Activated CD4-positive, CD25-positive, alpha-beta regulatory T cell treated with anti-CD3 and anti-CD28 coated beads, Interleukin-2, amount 50 U/mL, for 16 hours (primary cell): ENCODE results near the gene RNF183.

Experiments used
- DNase-seq: peaks from one replicate; pipeline ENCODE4 v3.0.0-alpha.2; 2020; ENCODE audit warnings: low read depth, low spot score

The RNF183 gene, protein sequence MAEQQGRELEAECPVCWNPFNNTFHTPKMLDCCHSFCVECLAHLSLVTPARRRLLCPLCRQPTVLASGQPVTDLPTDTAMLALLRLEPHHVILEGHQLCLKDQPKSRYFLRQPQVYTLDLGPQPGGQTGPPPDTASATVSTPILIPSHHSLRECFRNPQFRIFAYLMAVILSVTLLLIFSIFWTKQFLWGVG

DNA sequence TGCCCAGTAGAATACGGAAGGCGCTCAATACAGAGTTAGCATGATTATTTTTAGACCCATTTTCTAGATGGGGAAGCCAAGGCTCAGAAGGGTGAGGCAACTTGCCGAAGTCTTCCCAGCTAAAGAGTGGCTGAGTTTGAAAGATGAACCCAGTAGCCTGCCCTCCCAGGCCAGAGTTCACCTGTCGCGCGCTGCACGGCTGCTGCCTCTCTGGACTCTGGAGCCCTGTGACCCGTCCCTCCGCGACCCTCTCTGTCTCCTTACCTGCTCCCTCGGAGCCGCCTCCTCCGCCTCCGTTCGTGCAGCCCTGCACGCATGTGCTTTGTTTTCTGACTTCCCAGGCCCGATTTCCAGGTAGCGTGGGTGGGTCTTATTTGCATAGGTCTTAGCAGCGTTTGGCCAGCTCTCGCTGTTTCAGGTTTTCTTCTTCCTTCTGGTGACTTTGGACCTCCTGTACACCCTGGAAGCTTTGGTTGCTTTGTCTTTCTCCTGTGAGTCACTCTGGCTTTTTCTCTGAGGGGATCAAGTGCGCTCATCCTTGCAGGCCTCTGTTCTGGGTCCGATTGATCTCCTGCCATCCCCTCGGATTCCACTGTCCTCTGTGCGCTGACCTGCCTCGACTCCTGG, at the start of gene RNF183:
Gene RNF183 (minus strand): TSS at position 585 of the 627 bp plus-strand sequence. CDS start 5,192 bp downstream, outside the sequence.
- DNase-seq, result no peak

DNA sequence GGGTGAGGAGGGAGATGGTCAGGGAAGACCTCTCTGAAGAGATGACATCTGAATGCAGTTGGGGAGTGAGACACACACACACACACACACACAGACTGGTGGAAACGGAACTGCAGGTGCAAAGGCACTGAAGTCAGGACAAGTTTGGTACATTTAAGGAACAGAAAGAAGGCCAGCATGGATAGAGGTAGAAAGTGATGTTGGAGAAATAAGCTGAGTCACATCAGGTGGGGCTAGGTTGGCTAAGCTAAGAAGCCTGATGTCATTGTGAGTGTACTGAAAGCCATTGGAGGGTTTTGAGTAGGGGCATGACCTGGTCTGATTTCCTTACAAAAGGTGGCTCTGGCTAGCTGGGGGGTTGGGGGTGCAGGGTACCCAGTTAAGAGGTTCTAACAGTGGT, 49.2 kb upstream of the RNF183 start:
- no peak for DNase-seq

DNA sequence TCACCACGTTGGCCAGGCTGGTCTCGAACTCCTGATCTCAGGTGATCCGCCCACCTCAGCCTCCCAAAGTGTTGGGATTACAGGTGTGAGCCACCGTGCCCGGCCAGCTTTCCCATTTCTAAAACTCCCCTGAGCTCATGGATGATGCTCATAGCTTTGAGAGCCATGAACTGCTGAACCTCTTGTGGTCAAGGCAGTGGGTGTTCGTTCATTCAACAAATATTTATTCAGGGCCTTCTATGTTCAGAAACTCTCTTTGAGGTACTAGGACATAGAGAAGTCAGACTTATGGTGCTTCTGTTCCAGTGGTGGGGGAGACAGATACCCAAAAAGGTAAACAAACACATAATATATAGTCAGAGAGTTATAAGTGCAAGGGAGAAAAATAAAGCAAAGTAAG, 48.8 kb upstream of the RNF183 start:
- DNase-seq, result no peak

DNA sequence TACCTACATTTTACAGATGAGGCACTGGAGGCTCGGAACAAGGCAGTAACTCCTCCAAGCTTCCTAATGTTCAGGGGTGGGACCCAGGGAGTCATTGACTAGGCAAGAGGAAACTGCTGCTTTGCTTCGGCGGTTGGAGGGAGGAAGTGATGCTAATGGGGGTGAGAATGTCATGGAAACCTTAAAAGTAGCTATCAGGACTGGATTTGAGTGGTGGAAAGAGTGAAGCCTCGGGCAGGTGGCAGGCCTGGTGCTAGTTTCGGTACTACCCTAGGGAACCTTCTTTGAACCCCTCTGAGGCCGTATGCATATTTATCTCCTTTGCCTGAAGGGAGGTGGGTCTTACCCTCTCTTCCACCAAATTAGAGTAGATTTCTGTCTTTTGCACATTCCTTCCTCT, 47.8 kb upstream of the RNF183 start:
- no peak for DNase-seq

DNA sequence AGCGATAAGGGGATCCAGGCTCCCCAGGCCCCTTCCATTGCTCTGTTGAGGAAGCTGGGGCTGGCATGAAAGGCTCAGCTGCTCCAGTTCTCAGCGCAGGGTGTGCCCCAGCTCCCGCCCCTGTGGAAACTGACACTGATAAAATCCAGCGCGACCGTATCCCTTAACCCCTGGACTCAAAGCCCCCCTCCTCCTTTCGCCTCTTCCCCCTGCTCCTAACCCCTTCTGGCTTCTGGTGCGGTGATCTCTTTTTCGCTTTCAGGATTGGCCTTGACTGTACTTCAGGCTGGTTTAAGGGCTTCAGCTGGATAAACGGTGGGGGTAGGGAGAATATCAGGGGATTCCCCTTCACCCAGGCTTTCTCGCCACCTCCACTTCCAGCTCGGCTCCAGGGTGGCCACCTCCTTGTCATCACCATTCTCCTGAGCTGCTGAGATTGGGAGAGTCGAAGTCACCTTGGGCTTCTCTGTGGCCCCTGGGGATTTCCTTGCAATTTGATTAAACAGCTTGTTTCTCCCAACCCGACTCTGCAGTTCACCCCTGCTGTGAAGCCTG, 47.0 kb upstream of the RNF183 start:
- DNase-seq, result no peak

DNA sequence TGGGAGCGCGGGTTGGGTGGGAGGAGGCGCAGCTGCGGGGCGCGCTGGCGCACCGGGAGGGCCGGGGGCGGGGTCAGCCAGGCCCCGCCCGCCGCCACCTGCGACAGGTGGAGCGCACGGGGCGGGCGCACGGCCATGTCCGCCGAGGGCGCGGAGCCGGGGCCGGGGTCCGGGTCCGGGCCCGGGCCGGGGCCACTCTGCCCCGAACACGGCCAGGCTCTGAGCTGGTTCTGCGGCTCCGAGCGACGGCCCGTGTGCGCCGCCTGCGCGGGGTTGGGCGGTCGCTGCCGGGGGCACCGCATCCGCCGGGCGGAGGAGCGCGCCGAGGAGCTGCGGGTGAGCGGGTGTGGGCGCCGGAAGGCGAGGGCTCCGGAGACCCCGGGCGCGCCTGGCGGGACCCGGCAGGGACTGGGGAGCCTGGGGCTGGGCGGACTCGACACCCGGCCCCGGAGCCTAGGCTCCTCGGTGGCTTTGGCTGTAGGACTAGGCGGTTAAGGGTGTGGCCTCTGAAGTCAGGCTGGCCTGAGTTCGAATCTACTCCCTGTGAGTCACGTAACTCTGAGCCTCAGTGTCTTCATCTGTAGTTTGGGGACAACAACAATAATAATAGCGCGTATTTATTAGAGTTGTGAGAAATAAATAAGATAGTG, 46.4 kb upstream of the RNF183 start, which contains the start of gene BSPRY:
Gene BSPRY (plus strand): TSS at position 97 of the 650 bp plus-strand sequence. CDS start 39 bp downstream, at position 136.
- DNase-seq, result no peak

DNA sequence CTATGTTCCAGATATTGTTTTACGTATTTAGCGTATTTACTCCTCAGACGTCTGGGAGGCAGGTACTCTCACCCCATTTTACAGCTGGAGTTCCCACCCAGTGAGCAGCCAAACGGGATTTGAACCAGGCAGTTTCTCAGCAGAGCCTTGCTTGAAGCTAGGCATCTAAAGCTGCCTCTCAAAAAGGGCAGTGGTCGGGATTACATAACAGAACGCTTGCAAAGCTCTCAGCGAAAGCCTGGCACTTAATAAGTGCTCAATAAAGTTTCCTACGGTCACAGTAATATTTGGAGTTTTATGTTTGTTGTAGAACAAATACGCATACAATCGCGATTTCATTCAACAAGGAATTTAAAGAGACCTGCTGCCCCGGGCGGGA, 45.9 kb upstream of the RNF183 start:
- DNase-seq, result no peak

DNA sequence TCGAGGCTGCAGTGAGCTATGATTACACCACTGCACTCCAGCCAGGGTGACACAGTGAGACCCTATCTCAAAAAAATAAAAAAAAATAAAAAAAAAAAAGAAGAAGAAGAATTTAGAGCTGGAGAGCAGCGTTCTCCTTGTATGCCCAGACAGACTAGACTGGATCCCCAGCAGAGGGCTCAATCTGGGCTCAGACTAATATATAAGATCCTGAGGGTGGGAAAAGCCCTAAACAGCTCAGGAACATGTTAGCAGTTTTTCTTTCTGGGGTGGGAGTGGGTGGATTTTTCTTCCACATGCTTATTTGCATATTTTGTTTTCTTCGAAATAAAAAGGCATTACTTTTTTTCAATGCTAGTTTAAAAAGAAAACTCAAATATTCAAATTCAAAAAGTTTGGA, 45.3 kb upstream of the RNF183 start:
- no peak for DNase-seq

DNA sequence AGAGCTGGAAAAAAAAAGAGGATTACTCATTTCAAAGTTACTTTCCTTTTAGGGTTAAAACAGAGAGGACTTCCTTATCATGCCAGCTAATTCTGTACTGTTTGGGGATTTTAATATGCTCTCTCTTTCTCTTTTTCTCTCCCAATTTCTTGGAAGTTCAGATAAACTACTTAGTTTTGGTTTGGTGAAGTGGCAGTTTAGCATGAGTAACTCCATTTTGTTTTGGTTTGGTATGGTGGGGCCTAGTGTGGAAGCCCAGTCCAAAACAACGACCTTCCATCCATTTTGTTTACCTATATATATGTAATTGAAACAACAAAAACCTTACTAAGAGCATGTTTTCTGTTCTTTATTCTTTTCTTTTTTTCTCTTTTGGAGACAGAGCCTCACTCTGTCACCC, 42.5 kb upstream of the RNF183 start:
- no peak for DNase-seq

DNA sequence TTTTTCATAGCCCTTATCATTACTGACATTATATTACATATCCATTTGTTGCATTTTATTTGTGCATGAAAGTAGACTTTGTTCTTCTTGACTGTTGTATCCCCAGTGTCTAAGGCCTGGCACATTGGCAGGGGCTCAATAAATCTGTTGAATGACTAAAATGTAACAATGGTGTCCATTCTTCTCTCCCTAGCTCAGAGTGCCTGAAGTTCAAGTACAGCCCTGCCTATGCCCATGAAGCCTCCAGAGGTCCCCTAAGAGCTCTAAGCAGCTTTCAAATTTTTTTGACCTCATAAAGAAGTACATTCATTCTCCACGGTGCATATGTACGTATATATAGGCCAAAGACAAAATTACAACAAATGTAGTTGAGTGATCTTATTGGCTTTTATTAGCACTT, 42.0 kb upstream of the RNF183 start:
- no peak for DNase-seq

DNA sequence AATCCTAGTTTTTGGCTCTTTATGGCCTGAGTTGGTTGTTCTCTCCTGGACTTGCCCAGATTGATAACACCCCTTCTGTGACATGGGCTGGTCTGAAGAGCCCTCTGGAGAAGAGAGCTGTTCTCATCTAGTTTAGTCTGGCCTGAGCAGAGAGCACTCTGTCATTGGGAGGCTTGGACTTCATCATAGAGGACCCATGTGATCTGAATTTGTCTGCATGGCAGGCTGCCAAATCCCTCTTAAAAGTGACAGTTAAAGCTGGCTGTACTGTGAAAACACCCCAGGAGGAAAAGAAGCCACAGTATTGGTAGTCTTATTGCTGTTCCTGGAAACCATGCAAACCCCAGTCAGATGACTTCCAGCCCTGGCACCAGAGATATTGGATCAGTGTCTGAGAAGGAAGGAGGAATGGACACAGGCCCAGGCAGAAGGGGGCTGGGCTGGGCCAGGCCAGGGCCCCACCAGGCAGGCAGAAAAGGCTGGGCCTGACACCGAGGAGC, 40.6 kb upstream of the RNF183 start:
- DNase-seq, result no peak

DNA sequence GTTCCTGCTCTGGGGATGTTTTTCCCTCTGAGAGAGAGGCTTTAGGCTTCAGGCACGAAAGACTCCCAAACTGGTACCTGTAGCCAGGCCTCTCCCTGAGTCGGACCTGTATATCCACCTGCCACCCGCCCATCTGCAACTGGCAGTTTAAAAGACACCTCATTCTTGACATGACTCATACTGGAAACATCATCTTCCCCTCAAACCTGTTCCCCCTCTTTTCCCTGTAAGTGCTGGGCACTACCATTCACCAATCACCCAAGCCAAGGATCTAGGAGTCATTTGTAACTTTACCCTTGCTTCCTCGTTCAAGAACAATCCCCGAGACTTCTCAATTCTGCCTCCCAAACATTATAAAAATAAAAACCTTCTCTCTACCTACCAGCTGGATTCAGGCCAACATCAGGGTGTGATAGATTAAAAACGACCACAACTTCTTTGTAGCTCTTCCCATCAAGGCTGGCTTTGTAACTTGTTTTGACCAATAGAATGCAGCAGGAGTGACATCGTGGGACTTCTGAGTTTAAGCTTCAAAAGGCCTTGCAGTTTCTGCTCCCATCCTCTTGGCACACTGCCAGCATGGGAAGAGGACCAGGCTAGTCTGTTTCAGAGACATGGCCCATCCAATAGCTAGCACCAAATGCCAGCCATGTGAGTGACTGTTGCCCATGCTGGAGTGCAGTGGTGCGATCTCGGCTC, 38.7 kb upstream of the RNF183 start:
- DNase-seq, result no peak

DNA sequence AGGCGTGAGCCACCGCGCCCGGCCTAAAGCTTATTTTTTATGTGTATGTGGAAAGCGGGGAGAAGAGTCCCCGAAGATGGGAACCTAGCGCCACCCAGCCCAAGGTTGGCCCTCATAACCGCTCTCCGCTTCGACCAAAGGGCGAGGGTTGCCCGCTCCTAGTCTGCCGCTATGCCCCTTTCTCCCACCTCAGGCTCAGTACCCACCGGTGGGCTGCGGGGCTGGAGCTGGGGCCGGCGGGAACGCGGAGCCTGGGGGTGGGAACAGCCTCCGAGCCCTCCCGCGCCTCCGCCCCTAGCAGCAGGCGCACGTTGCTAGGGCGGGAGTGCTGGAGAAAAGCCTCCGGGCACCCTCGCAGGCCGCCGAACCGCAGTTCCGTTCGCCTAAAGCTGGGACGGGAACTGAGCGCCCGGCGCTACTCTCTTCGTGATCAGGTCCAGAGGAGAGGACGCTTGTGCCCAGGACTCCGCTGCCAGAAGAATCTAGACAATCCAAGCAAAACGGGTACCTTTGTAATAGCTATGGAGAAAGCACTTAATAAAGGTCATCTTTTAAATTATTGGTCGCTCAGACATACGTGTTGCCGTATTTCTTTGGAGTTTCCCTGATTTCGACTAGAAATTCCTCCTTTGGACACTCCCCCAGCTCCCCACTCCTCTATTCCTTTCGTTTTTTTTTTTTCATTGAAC, 37.0 kb upstream of the RNF183 start, which contains the start of gene WDR31:
Gene WDR31 (minus strand): TSS at position 265 of the 689 bp plus-strand sequence. CDS start 8,253 bp downstream, outside the sequence.
- peak; percentile 58 for DNase-seq

DNA sequence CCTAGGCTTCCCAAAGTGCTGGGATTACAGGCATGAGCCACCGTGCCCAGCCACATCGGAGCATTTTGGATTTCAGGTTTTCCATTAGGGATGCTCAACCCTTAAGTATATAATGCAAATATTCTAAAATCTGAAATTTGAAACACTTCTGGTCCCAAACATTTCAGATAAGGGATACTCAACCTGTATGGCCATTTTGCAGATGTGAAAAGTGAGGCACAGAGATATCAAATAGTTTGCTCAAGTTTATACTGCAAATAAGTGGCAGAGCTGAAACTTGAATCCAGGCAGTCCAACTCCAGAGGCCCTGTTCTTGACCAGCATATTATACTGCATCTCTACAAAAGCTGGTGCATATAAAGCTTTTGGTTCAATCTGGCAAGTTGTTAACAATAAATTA, 34.5 kb upstream of the RNF183 start:
- no peak for DNase-seq

DNA sequence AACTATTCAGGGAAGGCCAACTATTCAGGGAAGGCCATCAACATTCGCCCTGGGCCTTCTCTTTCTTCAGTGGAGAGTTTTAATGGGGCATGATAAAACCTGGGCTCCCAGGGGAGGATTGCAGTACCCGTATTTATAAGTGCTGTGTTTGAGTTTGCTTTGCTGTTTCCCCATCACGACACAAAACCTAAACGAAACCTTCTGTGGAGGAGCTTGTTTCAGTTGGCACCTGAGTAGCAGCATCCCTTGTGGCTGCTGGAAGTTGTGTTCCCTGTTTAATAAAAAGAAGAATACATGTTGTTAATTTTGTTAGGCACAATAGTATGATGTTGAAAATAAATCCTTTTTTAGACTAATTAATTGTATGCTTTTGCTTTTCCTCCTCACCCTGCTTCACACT, 28.6 kb upstream of the RNF183 start:
- no peak for DNase-seq

DNA sequence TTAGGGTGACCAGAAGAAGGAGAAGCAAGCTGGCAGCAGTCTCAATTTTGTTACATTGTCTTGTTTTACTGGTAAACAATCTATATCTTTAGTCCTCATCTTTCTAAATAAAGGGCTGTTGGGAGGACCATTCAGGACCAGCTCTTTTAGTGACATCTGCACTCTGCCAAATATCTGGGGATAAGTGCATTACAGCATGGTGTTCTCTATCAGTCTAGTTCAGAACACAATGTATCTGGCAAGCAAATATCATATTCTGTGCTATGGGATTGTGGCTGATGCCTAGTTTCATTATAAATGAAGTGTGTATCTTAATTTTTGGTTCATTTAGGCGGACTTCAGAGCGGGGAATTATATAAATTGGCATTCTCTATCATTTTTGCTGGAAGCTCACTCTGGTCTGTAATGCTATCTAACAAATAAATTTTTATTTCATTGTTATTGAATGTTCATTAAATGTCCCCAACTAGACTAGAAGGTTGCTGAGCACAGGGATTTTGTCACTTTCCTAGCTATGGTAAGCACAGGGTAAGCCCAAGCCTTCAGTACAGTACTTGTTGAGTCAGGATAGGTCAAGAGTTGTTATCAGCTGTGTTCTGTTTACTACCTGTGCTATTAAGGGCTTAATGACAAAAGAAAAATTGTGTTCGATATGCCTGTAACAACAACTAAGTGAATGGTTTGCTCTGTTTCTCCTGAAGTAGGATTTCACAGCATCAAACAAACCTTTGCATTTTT, 25.0 kb upstream of the RNF183 start:
- DNase-seq, result no peak

DNA sequence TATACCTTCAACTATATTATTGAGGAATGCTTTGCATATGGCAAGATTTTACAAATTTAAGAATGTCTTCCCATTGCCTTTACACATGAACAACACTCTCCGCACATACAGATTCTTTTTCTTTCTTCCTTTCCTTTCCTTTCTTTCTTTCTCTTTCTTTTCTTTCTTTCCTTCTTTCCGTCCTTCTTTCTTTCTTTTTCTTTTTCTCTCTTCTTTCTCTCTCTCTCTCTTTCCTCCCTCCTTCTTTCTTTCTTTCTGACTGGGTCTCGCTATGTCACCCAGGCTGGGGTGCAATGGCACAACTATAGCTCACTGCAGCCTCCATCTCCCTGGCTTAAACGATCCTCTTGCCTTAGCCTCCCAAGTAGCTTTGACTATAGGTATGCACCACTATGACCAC, 23.1 kb upstream of the RNF183 start:
- DNase-seq, result no peak

DNA sequence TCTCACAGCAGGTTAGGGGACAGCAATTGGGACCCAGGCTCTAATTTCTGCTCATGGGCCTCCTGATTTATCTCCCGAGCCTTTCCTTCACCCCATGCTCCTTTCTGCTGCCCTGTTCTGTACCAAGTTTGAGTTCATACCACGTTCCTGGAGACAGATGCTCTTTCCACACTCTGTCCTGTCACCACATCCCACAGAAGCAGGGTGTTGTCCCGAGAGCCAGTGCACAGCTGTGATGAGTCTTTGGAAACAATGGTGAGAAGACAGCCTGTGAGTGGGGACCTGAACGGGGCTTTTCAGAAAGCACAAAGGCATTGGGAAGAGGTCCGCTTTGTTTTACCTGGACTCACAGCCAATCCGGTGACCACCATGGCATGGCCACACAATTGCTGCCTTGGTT, 19.5 kb upstream of the RNF183 start:
- DNase-seq, result no peak

DNA sequence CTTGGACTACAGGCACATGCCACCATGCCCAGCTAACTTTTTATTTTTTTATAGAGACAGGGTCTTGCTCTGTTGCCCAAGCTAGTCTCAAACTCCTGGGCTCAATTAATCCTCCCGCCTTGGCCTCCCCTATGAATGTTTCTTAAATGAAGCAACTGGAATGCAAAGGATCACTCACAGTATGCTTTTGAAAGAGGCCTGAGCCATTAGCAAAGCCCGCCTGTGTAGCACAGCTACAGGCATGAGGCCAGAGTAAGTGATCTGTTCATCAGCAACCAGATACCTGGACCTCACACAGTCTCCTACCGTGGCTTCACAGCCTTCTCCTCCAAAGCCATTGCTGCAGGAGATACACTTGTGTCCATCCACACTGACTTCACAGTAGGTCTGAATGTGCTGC, 16.9 kb upstream of the RNF183 start:
- DNase-seq, result no peak

DNA sequence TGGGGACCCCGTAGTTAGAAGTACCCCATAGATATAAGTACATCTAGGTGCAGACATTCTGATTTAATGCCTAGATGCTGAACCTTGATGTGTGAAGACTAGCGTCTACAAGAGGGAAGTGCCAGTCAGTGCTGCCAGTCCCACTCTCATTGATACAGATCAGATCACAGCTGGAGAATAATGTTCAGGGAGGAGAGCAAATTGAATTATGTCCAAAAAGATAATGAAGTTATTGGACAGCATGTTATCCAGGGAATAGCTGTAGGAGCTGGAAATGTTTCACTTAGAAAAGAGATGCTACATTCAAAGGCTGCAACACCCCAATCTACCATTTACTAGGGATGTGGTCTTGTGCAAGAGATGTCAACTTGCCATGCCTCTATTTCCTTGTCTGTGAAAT, 15.9 kb upstream of the RNF183 start:
- no peak for DNase-seq

DNA sequence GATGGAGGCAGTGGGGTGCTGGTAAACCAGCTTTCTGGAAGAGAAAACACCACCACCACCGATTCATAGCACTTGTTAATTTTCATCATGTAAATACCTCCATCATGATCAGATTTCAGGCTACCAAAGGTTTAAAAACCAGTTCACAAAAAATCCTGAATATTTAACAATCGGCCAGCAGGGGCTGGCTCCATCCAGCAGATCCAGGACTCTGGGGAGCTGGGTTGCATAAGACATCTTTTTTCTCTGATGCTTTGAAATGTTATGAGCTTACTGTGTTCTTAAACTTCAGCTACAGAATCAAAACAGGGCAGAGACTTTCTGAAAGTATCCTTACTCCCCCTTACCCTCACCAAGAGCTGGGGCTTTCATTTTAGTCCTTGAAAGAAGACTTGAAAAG, 14.6 kb upstream of the RNF183 start:
- no peak for DNase-seq
